Colon (tissue), 2 donors: ENCODE measurements around the gene SLC38A5.
"Not testable (repeated sequence)": the region's sequence is repeated elsewhere in the genome, so short reads cannot be mapped to it uniquely, and the experiment has no call there.

ENCODE experiments used
- FAIRE-seq: peaks from 2 replicates; lab custom pipeline; 2012; peaks lifted over from hg19 to GRCh38; lab: Jason Lieb, UNC
- donor health status: control.
- donor health status: control.

The SLC38A5 gene

GRCh38 chrX:48468247-48468671 lies 1.8 kb downstream of the SLC38A5 start:
- no peak for FAIRE-seq

- FAIRE-seq, result no peak
These were observed 2.7 kb downstream of the SLC38A5 start for GRCh38 chrX:48467281-48467761.

GRCh38 chrX:48466696-48467095 lies 3.4 kb downstream of the SLC38A5 start:
- FAIRE-seq, result no peak

- no peak for FAIRE-seq
These were observed 4.6 kb downstream of the SLC38A5 start for GRCh38 chrX:48465336-48465933.

- no peak for FAIRE-seq
These were observed 8.2 kb downstream of the SLC38A5 start for GRCh38 chrX:48461830-48462229.

DNA sequence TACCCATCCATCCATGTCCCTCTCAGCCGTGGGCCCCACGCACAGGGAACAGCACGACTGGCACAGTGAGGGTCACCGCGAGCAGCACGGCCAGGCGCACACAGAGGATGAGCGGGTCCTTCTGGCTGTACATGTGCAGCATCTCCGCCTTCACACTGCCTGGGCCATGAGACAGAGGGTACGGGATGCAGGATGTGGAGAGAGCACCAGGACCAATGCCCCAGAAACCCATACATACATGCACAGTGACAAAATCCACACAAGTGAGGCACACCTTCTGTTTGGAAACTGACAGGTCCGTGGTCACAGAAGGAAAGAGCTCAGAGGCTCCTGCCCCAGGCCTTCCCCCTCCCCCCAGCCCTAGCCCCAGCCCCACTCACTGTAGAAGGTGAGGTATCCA lies 9.5 kb downstream of the SLC38A5 start:
- FAIRE-seq, result no peak

GRCh38 chrX:48460031-48460430 lies 10.0 kb downstream of the SLC38A5 start:
- FAIRE-seq, result no peak

- no peak for FAIRE-seq
These were observed 10.6 kb downstream of the SLC38A5 start for GRCh38 chrX:48459483-48459882.

DNA sequence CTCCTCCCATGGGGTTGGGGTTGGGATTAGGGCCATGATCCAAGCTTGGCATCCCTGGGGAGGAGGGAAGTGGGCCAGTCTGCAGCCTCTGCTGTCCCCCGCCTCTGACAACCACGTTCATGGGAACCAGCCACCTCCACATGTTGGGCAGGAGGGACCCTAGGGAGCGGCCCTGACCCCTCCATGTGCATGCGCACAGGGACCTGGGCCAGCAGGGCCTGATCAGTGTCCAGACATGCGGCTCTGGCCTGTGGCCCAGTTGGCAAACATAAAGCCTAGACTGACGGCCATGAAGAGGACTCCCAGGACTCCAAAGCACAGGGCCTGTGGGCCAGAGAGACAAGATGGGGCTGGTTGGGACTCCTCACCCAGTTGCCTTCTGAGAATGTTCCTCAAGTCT lies 11.3 kb downstream of the SLC38A5 start:
- no peak for FAIRE-seq

DNA sequence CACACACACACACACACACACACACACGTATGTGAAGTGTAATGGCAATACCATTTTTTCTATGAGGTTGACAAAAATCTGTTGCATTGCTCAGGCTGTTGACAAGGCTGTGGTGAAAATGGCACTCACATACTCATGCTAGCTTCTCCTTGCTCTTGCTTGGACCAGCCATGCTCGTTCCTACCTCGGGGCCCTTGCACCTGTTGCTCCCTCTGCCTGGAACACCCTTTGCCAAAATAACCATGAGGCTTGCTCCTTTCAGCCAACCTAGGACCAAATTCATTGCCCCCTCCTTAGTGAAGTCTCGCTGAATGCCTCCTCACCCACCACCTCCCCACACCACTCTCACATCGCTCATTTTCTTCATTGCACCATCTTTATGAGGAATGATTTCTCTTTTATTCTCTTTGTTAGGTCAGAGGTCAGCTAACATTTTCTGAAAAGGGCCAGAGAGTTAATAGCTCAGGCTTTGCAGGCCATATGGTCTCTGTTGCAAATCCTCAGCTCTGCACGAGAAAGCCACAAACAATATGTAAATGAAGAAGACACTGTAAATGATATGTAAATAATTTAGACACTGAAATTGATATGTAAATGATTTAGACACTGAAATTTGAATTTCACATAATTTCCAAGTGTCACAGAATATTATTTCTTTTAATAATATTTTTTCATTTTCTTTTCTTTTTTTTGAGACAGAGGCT lies 13.3 kb downstream of the SLC38A5 start:
- no peak for FAIRE-seq

- FAIRE-seq, result no peak
These were observed 18.4 kb downstream of the SLC38A5 start for GRCh38 chrX:48451708-48452107.

- FAIRE-seq, result peak; percentile 14
These were observed 20.0 kb downstream of the SLC38A5 start for GRCh38 chrX:48450076-48450475.

DNA sequence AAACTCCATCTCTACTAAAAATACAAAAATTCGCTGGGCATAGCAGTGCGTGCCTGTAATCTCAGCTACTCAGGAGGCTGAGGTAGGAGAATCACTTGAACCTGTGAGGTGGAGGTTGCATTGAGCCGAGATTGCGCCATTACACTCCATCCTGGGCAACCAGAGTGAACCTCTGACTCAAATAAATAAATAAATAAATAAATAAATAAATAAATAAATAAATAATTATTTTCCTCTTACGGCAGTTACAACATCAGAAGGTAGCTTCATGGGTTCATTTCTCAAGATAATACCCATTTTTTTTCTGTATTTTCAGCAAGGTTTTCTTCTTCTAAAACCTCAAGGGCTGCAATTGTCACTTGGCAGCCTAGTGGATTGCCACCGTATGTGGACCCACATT lies 22.9 kb downstream of the SLC38A5 start:
- not testable (repeated sequence) for FAIRE-seq

- not testable (repeated sequence) for FAIRE-seq
These were observed 36.3 kb downstream of the SLC38A5 start for GRCh38 chrX:48433713-48434112.

DNA sequence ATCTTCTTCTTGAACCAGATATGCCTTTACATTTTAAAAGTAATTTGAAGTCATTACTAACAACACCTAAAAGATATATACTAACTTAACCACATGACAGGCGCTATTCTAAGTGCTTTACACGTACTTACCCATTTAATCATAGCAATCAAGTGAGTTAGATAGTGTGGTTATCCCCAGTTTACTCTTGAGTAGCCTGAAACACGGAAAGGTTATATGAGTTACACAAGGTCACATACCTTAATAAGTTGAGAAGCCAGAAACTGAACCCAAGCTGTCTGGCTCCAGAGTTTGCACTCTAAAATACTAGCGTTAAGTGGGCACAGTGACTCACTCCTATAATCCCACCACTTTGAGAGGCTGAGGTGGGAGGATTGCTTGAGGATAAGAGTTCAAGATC lies 39.9 kb downstream of the SLC38A5 start:
- not testable (repeated sequence) for FAIRE-seq

- not testable (repeated sequence) for FAIRE-seq
These were observed 40.5 kb downstream of the SLC38A5 start for GRCh38 chrX:48429606-48430005.

DNA sequence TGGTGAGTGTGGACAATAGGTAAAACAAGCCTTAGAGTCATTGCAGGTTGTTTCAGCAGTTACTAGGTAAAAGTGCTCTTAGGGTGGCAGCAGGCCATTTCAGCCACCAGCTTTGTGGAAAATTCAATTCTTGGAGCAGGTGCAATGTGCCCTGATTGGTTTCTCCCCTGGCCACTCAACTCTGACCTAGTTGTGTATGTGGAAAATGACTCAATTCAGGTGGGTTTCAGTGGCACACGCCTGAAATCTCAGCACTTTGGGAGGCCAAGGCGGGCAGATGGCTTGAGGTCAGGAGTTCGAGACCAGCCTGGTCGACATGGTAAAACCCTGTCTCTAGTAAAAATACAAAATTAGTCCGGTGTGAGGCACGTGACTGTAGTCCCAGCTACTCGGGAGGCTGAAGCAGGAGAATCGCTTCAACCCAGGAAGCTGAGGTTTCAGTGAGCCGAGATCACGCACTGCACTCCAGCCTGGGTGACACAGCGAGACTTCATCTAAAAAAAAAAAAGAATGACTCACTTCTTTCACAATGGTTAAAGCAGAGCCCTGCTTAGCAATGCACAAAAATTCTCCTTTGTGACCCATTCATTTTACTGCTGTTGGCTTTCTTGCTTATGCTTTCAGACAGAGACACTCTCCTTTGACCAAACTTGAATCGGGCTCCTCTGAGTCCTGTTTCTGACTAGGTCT lies 42.9 kb downstream of the SLC38A5 start:
- not testable (repeated sequence) for FAIRE-seq

DNA sequence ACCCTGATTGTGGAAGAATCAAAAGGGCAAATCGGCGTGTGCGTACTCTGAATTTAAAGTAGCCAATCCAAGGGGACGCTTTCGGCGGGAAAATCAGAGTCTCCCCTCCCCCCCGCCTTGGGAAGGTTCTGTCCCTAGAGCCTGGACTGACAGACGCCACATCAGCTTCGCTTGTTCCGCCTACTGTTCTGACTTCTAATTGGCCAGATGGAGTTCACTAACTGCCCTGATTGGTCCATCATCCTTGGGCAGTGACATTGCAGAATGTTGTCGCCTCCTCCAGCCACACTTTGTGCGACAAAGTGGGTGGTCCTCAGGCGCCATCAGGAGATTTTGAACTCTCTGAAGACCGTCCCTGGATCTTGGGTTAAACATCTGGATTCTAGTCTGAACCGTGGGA lies 58.2 kb downstream of the SLC38A5 start, which contains the start of gene SSX4B:
Gene SSX4B, minus strand, starts transcription at position 101 of the 400 bp plus-strand sequence. CDS start 588 bp downstream, outside the sequence.
- FAIRE-seq, result not testable (repeated sequence)
